Nephron (organoid): ENCODE measurements around the gene ARHGAP26.
A peak's percentile ranks its signal among the peaks of the same experiment; 100 is the strongest.
"Not testable (repeated sequence)": the region's sequence is repeated elsewhere in the genome, so short reads cannot be mapped to it uniquely, and the experiment has no call there.

Experiments
- H3K27ac Mint-ChIP-seq, 3 experiments: 2 replicates each; pipeline ENCODE4 v1.8.0; 2020; ENCODE audit warnings: mixed read lengths in 3 of 3, mild to moderate bottlenecking in 2 of 3, moderate library complexity in 1 of 3
- H3K27me3 Mint-ChIP-seq: 2 replicates; pipeline ENCODE4 v1.8.0; 2021; ENCODE audit warnings: low read depth, mild to moderate bottlenecking, moderate library complexity, mixed read lengths
- H3K36me3 Mint-ChIP-seq: 2 replicates; pipeline ENCODE4 v1.8.0; 2020; ENCODE audit warnings: low read depth, mixed read lengths
- H3K4me1 Mint-ChIP-seq: 2 replicates; pipeline ENCODE4 v1.8.0; 2020; ENCODE audit warnings: mixed read lengths
- H3K4me3 Mint-ChIP-seq, 3 experiments: 2 replicates each; pipeline ENCODE4 v1.8.0; 2020; ENCODE audit warnings: mild to moderate bottlenecking in 3 of 3, mixed read lengths in 3 of 3, moderate library complexity in 2 of 3
- H3K9me3 Mint-ChIP-seq: 2 replicates; pipeline ENCODE4 v1.8.0; 2020; ENCODE audit warnings: mixed read lengths
- CTCF ChIP-seq, 3 experiments: fragments of 200-600 bp; sonication (generic); IDR thresholded peaks; one replicate each; pipeline ENCODE4 v1.5.0; 2021; ENCODE audit warnings: antibody characterized with exemption in 3 of 3; ENCODE audit not compliant: unreplicated experiment in 3 of 3

The ARHGAP26 gene

GRCh38 chr5:143114481-143114880 lies 344.3 kb downstream of the ARHGAP26 start:
- Mint-ChIP-seq H3K36me3 (no peaks in the 10 kb centered on the region), H3K4me1 (no peaks in the 10 kb centered on the region), H3K4me3 (no peak overlapping the region), H3K27me3 (peaks cover 12% of the 10 kb centered on the region), H3K27ac (no peak overlapping the region), H3K9me3 (no peaks in the 10 kb centered on the region)
- TF ChIP-seq CTCF (IDR thresholded peaks at IDR 0.05; ENCODE audit: unreplicated experiment in 3 of 3): no peak

- H3K4me3 Mint-ChIP-seq: no peak overlapping the region
- no peaks in the 10 kb centered on the region for H3K36me3 Mint-ChIP-seq
- no peak overlapping the region for H3K27ac Mint-ChIP-seq
- peaks cover 6% of the 10 kb centered on the region for H3K4me1 Mint-ChIP-seq
- H3K9me3 Mint-ChIP-seq: no peaks in the 10 kb centered on the region
- H3K27me3 Mint-ChIP-seq: peaks cover 12% of the 10 kb centered on the region
- TF ChIP-seq CTCF (IDR thresholded peaks at IDR 0.05; ENCODE audit: unreplicated experiment in 3 of 3): no peak
These were observed 345.2 kb downstream of the ARHGAP26 start for GRCh38 chr5:143115381-143115780.

- TF ChIP-seq CTCF (IDR thresholded peaks at IDR 0.05; ENCODE audit: unreplicated experiment in 3 of 3): no peak
- peaks cover 8% of the 10 kb centered on the region for H3K4me1 Mint-ChIP-seq
- no peak overlapping the region for H3K4me3 Mint-ChIP-seq
- peaks cover 12% of the 10 kb centered on the region for H3K27me3 Mint-ChIP-seq
- H3K9me3 Mint-ChIP-seq: no peaks in the 10 kb centered on the region
- H3K27ac Mint-ChIP-seq: no peak overlapping the region
- no peaks in the 10 kb centered on the region for H3K36me3 Mint-ChIP-seq
These were observed 346.6 kb downstream of the ARHGAP26 start for GRCh38 chr5:143116814-143117213.

- Mint-ChIP-seq H3K4me1 (peaks cover 8% of the 10 kb centered on the region), H3K4me3 (no peak overlapping the region), H3K36me3 (no peaks in the 10 kb centered on the region), H3K27me3 (peaks cover 12% of the 10 kb centered on the region), H3K9me3 (no peaks in the 10 kb centered on the region), H3K27ac (peak overlapping the region in 1 of 3 experiments; percentile 6)
- TF ChIP-seq CTCF (IDR thresholded peaks at IDR 0.05; ENCODE audit: unreplicated experiment in 3 of 3): no peak
These were observed 347.6 kb downstream of the ARHGAP26 start for GRCh38 chr5:143117821-143118220.

GRCh38 chr5:143118222-143118621 lies 348.0 kb downstream of the ARHGAP26 start:
- H3K27me3 Mint-ChIP-seq: peaks cover 12% of the 10 kb centered on the region
- peaks cover 8% of the 10 kb centered on the region for H3K4me1 Mint-ChIP-seq
- TF ChIP-seq CTCF (IDR thresholded peaks at IDR 0.05; ENCODE audit: unreplicated experiment in 3 of 3): no peak
- H3K27ac Mint-ChIP-seq: peak overlapping the region in 1 of 3 experiments; percentile 6
- no peaks in the 10 kb centered on the region for H3K36me3 Mint-ChIP-seq
- H3K9me3 Mint-ChIP-seq: no peaks in the 10 kb centered on the region
- H3K4me3 Mint-ChIP-seq: no peak overlapping the region

GRCh38 chr5:143118818-143119217 lies 348.6 kb downstream of the ARHGAP26 start:
- H3K4me1 Mint-ChIP-seq, H3K9me3 Mint-ChIP-seq, H3K36me3 Mint-ChIP-seq, H3K4me3 Mint-ChIP-seq, H3K27me3 Mint-ChIP-seq, H3K27ac Mint-ChIP-seq: not testable (repeated sequence)
